HFFc6 (cell line): ENCODE data around the gene PRND. TPM values are rescaled to one million over a fixed set of nuclear protein-coding genes. Genes with fewer than 3 reads are reported as not detected.

ENCODE experiments used
- DNase-seq: peaks from one replicate; pipeline ENCODE4 v3.0.0-alpha.2; 2018
- H3K27ac Mint-ChIP-seq: 2 replicates; pipeline ENCODE4 v1.8.0; 2020; ENCODE audit warnings: mild to moderate bottlenecking, mixed read lengths
- H3K27me3 Mint-ChIP-seq: 2 replicates; pipeline ENCODE4 v1.8.0; 2021; ENCODE audit warnings: mild to moderate bottlenecking, moderate library complexity, mixed read lengths; ENCODE audit not compliant: insufficient read depth
- H3K36me3 Mint-ChIP-seq: 2 replicates; pipeline ENCODE4 v1.8.0; 2021; ENCODE audit warnings: low read depth, mixed read lengths
- H3K4me1 Mint-ChIP-seq: 2 replicates; pipeline ENCODE4 v1.8.0; 2020; ENCODE audit warnings: low read depth, mixed read lengths
- H3K4me3 Mint-ChIP-seq: 2 replicates; pipeline ENCODE4 v1.8.0; 2020; ENCODE audit warnings: mild to moderate bottlenecking, moderate library complexity, mixed read lengths
- H3K9me3 Mint-ChIP-seq: 2 replicates; pipeline ENCODE4 v1.8.0; 2020; ENCODE audit warnings: mild to moderate bottlenecking, mixed read lengths
- CTCF ChIP-seq: fragments of 200-600 bp; sonication (generic); IDR thresholded peaks from 2 replicates; pipeline ENCODE4 v1.5.0; 2021; ENCODE audit warnings: antibody characterized with exemption, mild to moderate bottlenecking
- total RNA-seq, 6 experiments: library from RNA; stranded (reverse); fragmentation: NEBNext Ultra II Directional; extraction: Animal tissue kit (Norgen Biotek cat#: 25700); gene quantifications; 2 replicates in 1 of 6; 3 replicates in 5 of 6; pipeline ENCODE4 v1.2.3, GENCODE V29; 2021

PRND gene
- total RNA-seq, 6 experiments from 2014 or later = 0.31 to 0.62 (median 0.49) TPM

- no peak for DNase-seq
- peak overlapping the region; percentile 85 for H3K4me3 Mint-ChIP-seq
- no peaks in the 10 kb centered on the region for H3K9me3 Mint-ChIP-seq
- TF ChIP-seq CTCF = no peak
- H3K27me3 Mint-ChIP-seq = peaks cover 10% of the 10 kb centered on the region
- peaks cover 47% of the 10 kb centered on the region for H3K36me3 Mint-ChIP-seq
- peak overlapping the region; percentile 56 for H3K27ac Mint-ChIP-seq
- peaks cover 84% of the 10 kb centered on the region for H3K4me1 Mint-ChIP-seq
These were observed 33.4 kb upstream of the PRND start for GRCh38 chr20:4688305-4688704.

GRCh38 chr20:4689220-4689619, 32.5 kb upstream of the PRND start:
- no peak for DNase-seq
- Mint-ChIP-seq H3K36me3 (peaks cover 51% of the 10 kb centered on the region), H3K27ac (peak overlapping the region; percentile 68), H3K4me3 (peak overlapping the region; percentile 85), H3K27me3 (peaks cover 10% of the 10 kb centered on the region), H3K9me3 (no peaks in the 10 kb centered on the region), H3K4me1 (peaks cover 85% of the 10 kb centered on the region)
- TF ChIP-seq CTCF = no peak

GRCh38 chr20:4691753-4692152, 30.0 kb upstream of the PRND start:
- no peak for TF ChIP-seq CTCF
- Mint-ChIP-seq H3K27me3 (peaks cover 12% of the 10 kb centered on the region), H3K27ac (peak overlapping the region; percentile 29), H3K36me3 (peaks cover 63% of the 10 kb centered on the region), H3K4me1 (peaks cover 86% of the 10 kb centered on the region), H3K9me3 (no peaks in the 10 kb centered on the region), H3K4me3 (peak overlapping the region; percentile 85)
- no peak for DNase-seq

GRCh38 chr20:4694076-4694475, 27.6 kb upstream of the PRND start:
- DNase-seq = no peak
- Mint-ChIP-seq H3K36me3 (peaks cover 59% of the 10 kb centered on the region), H3K27ac (no peak overlapping the region), H3K4me1 (peaks cover 82% of the 10 kb centered on the region), H3K27me3 (peaks cover 6% of the 10 kb centered on the region), H3K4me3 (no peak overlapping the region), H3K9me3 (no peaks in the 10 kb centered on the region)
- no peak for TF ChIP-seq CTCF

GRCh38 chr20:4697189-4697830, 24.4 kb upstream of the PRND start:
- Mint-ChIP-seq H3K9me3 (no peaks in the 10 kb centered on the region), H3K4me3 (no peak overlapping the region), H3K27me3 (peaks cover 5% of the 10 kb centered on the region; the same call in 1 of the 2 replicates), H3K4me1 (peaks cover 58% of the 10 kb centered on the region), H3K36me3 (peaks cover 47% of the 10 kb centered on the region), H3K27ac (peak overlapping the region; percentile 0; the same call in 1 of the 2 replicates)
- TF ChIP-seq CTCF = no peak
- DNase-seq = no peak
